ENCODE results near the gene MBNL1.

DNA sequence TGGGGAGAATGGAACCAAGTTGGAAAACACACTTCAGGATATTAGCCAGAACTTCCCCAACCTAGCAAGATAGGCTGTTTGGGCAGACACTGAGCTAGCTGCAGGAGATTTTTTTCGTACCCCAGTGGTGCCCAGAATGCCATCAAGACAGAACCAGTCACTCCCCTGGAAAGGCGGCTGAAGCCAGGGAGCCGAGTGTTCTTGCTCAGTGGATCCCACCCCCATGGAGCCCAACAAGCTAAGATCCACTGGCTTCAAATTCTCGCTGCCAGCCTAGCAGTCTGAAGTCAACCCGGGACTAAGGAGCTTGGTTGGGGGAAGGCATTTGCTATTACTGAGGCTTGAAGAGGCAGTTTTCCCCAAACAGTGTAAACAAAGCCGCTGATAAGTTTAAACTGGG is 152.4 kb downstream of the MBNL1 start:
- TF ChIP-seq FOXA1 (IDR thresholded peaks at IDR 0.05) (no peak), TARDBP (IDR thresholded peaks at IDR 0.05) (no peak), HDGF (IDR thresholded peaks at IDR 0.05; ENCODE audit: borderline replicate concordance) (no peak), SP1 (IDR thresholded peaks at IDR 0.05) (no peak), ARNT (IDR thresholded peaks at IDR 0.05) (no peak), BHLHE40 (IDR thresholded peaks at IDR 0.05; ENCODE audit: borderline replicate concordance) (no peak), FOXM1 (IDR thresholded peaks at IDR 0.05; ENCODE audit: borderline replicate concordance) (no peak), ZNF384 (IDR thresholded peaks at IDR 0.05) (no peak), FOXK2 (IDR thresholded peaks at IDR 0.05) (no peak), LEF1 (IDR thresholded peaks at IDR 0.05; ENCODE audit: borderline replicate concordance) (no peak), ELF4 (IDR thresholded peaks at IDR 0.05) (no peak), CTBP1 (IDR thresholded peaks at IDR 0.05; ENCODE audit: borderline replicate concordance) (no peak)

All from HEK293T (cell line).